ENCODE results near the gene RAD51AP2. TPM values are rescaled to one million over a fixed set of nuclear protein-coding genes. Genes with fewer than 3 reads are reported as not detected.

RAD51AP2 gene
- total and polyA plus RNA-seq, 2 of the 13 experiments (the other 11 are each of a cell fraction or from before 2014, with no cell fraction given), result 0.11 to 0.12 TPM

GRCh38 chr2:17479875-17480274 lies 38.4 kb downstream of the RAD51AP2 start (continued):
- TF ChIP-seq FOXA3 (CRISPR knock-in tag; IDR thresholded peaks at IDR 0.05), result peak; percentile 90
- peak; percentile 66 for TF ChIP-seq KAT8 (CRISPR knock-in tag; IDR thresholded peaks at IDR 0.05)
- peak; percentile 71; the same call in 1 of the 2 replicates for TF ChIP-seq NR2F6 (IDR thresholded peaks at IDR 0.05)
- TF ChIP-seq NR2F6 (CRISPR knock-in tag; IDR thresholded peaks at IDR 0.05), result peak; percentile 83
- peak; percentile 62; the same call in 1 of the 2 replicates for TF ChIP-seq HMG20B (CRISPR knock-in tag; conservative IDR thresholded peaks at IDR 0.05)
- 0 out of 2 replicates have a peak, but pooled peaks have one; percentile 43 for TF ChIP-seq TCF7L2 (IDR thresholded peaks at IDR 0.05; ENCODE audit: low read depth, low read length)
- TF ChIP-seq ISX (CRISPR knock-in tag; conservative IDR thresholded peaks at IDR 0.05), result 0 out of 2 replicates have a peak, but pooled peaks have one; percentile 56
- TF ChIP-seq HNF4A (CRISPR knock-in tag; IDR thresholded peaks at IDR 0.05), result peak; percentile 87
- TF ChIP-seq, protein P1, sequence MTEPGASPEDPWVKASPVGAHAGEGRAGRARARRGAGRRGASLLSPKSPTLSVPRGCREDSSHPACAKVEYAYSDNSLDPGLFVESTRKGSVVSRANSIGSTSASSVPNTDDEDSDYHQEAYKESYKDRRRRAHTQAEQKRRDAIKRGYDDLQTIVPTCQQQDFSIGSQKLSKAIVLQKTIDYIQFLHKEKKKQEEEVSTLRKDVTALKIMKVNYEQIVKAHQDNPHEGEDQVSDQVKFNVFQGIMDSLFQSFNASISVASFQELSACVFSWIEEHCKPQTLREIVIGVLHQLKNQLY (CRISPR knock-in tag; IDR thresholded peaks at IDR 0.05), result no peak
- TF ChIP-seq CHD4 (IDR thresholded peaks at IDR 0.05; ENCODE audit: borderline replicate concordance, low read length), result peak; percentile 37; the same call in 1 of the 2 replicates
- TF ChIP-seq PRDM4 (CRISPR knock-in tag; IDR thresholded peaks at IDR 0.05; ENCODE audit: borderline replicate concordance), result no peak
- TF ChIP-seq ZNF496 (CRISPR knock-in tag; IDR thresholded peaks at IDR 0.05; ENCODE audit: insufficient replicate concordance), result no peak
- peak; percentile 91 for TF ChIP-seq FOXJ3 (CRISPR knock-in tag; IDR thresholded peaks at IDR 0.05; ENCODE audit: borderline replicate concordance)
- TF ChIP-seq, protein P2, sequence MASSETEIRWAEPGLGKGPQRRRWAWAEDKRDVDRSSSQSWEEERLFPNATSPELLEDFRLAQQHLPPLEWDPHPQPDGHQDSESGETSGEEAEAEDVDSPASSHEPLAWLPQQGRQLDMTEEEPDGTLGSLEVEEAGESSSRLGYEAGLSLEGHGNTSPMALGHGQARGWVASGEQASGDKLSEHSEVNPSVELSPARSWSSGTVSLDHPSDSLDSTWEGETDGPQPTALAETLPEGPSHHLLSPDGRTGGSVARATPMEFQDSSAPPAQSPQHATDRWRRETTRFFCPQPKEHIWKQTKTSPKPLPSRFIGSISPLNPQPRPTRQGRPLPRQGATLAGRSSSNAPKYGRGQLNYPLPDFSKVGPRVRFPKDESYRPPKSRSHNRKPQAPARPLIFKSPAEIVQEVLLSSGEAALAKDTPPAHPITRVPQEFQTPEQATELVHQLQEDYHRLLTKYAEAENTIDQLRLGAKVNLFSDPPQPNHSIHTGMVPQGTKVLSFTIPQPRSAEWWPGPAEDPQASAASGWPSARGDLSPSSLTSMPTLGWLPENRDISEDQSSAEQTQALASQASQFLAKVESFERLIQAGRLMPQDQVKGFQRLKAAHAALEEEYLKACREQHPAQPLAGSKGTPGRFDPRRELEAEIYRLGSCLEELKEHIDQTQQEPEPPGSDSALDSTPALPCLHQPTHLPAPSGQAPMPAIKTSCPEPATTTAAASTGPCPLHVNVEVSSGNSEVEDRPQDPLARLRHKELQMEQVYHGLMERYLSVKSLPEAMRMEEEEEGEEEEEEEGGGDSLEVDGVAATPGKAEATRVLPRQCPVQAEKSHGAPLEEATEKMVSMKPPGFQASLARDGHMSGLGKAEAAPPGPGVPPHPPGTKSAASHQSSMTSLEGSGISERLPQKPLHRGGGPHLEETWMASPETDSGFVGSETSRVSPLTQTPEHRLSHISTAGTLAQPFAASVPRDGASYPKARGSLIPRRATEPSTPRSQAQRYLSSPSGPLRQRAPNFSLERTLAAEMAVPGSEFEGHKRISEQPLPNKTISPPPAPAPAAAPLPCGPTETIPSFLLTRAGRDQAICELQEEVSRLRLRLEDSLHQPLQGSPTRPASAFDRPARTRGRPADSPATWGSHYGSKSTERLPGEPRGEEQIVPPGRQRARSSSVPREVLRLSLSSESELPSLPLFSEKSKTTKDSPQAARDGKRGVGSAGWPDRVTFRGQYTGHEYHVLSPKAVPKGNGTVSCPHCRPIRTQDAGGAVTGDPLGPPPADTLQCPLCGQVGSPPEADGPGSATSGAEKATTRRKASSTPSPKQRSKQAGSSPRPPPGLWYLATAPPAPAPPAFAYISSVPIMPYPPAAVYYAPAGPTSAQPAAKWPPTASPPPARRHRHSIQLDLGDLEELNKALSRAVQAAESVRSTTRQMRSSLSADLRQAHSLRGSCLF (CRISPR knock-in tag; IDR thresholded peaks at IDR 0.05; ENCODE audit: borderline replicate concordance), result peak; percentile 49; the same call in 1 of the 2 replicates
- peak; percentile 88; the same call in 1 of the 2 replicates for TF ChIP-seq NFIC (IDR thresholded peaks at IDR 0.05; ENCODE audit: low read length)
- TF ChIP-seq ZKSCAN8 (CRISPR knock-in tag; IDR thresholded peaks at IDR 0.05; ENCODE audit: borderline replicate concordance), result peak; percentile 65; the same call in 1 of the 2 replicates
- TF ChIP-seq ATF7 (IDR thresholded peaks at IDR 0.05), result 0 out of 2 replicates have a peak, but pooled peaks have one; percentile 23
- no peak for TF ChIP-seq ATF7 (CRISPR knock-in tag; IDR thresholded peaks at IDR 0.05)
- peak; percentile 89 for TF ChIP-seq HOMEZ (CRISPR knock-in tag; IDR thresholded peaks at IDR 0.05; ENCODE audit: low read depth)
- TF ChIP-seq ZMYM2 (CRISPR knock-in tag; IDR thresholded peaks at IDR 0.05), result no peak

All from HepG2 (cell line).